ENCODE measurements around the gene YPEL1.

YPEL1 gene

DNA sequence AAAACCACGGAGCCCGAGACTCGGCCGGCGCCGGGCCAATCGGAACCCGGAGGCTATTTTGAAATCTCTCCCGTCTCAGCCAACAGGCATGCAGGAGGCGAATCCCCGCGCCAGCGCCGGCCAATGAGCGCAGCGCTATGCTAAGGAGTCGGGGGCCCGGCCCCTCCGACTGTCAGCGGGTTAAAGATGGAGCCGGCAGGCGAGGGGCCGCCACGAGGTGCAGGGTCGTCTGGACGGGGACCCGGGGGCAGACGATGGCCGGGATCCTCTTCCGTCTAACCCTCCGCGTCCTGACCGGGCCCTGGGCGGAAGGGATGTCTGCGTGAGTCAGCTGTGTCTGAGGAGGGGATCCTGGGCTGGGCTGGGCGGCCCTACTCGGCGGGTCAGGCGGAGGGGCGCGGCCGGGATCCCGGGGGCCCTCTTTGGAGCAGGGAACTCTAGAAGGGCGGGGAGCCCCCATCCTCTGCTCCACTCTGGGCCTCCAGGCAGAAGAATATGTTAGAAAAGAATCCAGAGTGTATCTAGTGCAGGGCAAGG, 83.5 kb downstream of the YPEL1 start:
- FAIRE-seq, result no peak

DNA sequence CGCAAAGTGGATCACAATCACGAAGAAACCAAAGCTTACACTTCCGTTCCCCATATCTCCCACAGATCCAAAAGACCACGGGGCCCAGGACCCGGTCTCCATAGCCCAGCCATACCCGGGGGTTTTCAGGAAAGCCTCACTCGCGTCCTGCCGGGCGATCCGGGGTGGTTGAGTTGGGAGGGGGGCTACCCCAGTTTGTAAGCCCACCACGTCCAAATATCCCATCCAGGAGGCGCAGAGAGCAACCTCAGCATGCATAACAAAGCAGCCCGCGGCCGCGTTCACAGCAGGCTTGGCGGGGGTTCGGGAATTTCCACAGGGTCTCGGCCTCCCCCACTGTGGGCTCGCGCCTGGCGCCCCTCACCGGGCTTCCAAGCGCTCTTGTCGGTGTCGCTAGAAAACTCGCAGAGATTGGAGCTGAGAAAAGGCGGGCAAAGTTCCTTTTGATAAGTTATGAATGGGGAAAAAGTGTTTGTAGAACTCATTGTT, 84.0 kb downstream of the YPEL1 start:
- no peak for FAIRE-seq

DNA sequence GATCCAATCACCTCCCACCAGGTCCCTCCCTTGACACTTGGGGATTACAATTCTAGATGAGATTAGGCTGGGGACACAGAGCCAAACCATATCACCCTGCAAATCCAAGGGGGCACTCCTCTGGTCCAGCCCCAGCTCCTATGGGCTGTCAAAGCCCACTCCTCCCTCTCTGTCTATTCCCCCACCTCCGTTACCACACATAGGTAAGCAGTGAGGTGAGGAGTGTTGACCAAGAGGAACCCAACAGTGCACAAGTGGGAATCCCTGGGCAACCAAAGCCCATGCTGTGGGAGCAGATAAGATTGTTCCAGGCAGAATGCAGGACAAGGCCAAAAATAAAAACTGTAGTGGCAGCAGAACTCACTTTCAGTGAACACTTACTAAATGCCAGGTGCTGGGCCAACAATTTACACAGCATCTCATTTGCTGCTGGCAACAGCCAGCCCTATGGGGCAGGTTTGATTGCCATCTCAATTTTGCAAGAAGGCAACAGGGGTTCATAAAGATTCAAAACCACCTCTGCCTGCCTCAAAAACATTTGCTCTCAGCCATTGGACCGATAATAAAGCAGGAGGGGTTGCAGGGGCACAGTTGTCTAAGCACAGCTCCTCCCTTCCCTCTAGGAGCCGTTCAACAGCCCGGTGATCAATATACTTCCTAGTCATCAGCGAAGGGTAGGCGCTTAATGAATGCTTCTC, 84.6 kb downstream of the YPEL1 start:
- FAIRE-seq, result no peak

DNA sequence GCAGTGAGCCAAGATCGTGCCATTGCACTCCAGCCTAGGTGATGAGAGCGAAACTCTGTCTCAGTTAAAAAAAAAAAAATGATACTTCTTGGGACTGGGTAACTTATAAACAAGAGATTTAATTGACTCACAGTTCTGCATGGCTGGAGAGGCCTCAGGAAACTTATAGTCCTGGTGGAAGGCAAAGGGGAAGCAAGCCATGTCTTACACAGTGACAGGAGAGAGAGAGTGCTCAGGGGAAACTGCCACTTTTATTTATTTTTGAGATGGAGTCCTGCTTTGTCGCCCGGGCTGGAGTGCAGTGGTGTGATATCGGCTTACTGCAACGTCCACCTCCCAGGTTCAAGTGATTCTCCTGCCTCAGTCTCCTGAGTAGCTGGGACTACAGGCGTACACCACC, 85.3 kb downstream of the YPEL1 start:
- FAIRE-seq, result no peak

All from A204.1 (cell line).